ENCODE results near the gene RBBP7.
A peak's percentile ranks its signal among the peaks of the same experiment; 100 is the strongest.

RBBP7 gene

DNA sequence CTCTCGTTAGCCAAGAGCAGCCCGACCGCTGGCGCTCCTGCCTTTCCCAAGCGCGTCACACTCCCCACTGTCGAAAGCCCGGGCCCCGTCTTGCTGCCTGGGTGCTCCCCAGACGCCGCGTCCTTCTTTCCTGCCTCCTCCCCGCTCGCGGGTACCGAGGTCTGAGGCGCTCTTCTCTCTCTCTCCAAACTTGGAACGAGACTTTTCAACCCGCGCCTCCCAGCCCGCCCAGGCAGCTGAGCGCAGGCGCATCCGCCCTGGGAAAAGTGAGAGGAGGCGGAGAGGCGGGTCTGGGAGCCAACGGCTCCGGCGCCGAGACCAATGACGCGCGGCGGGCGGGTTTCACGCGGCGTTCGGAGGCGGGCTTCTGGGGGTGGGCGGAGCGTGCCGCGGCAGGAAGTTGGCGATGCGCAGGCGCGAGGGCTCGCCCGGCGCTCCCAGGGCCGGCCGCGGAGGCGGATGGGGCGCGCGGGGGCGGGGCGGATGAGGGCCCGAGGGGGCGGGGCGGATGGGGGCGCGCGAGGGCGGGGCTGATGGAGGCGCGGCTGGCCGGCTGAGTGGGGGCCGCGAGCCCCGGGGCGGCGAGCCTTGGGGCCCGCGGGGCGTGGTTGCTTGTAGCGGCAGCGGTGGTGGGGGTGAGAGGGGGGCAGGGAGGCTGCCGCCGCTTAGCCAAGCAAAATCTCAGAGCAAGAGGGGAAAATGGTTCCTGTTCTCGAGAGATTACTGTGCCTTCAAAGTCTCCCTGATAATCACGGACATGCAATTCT, at the start of gene RBBP7:
TSS of gene RBBP7 (minus strand) at position 268 of the 767 bp plus-strand sequence. CDS start 309 bp downstream, outside the sequence.
- DNase-seq (ENCODE audit: low spot score): peak; percentile 99

- no peak for DNase-seq (ENCODE audit: low spot score)
Observed at GRCh38 chrX:16918979-16919378, 48.8 kb upstream of the RBBP7 start.

DNA sequence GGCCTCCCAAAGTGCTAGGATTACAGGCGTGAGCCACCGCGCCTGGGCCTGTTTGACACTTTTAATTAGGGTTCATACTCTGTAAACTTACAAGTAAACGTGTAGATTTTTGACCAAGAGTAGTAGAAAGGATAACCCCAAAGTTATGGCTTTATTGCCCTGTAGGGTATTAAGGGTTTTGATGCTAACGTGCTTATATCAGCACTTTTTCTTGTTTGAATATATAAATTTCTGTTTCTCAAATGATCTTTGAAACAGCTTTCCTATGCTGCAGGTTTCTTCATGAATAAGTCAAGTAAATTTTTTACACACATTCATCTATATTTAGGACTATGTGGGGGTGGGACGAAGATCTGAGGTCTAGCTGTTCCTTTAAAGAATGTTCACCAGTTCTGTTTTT, 47.0 kb upstream of the RBBP7 start:
- DNase-seq (ENCODE audit: low spot score): no peak

DNA sequence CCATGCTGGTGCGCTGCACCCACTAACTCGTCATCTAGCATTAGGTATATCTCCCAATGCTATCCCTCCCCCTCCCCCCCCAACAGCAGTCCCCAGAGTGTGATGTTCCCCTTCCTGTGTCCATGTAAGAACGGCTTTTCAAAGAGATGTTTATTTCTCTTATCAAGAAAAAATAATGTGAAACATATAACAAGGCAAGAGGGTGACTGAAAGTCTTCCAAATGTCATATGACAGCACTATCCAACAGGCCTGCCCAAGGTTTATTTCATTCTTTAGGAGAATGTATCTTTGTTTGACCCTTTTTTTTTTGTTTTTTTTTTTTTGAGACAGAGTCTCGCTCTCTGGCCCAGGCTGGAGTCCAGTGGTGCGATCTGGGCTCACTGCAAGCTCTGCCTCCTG, 46.4 kb upstream of the RBBP7 start:
- DNase-seq (ENCODE audit: low spot score): no peak

DNA sequence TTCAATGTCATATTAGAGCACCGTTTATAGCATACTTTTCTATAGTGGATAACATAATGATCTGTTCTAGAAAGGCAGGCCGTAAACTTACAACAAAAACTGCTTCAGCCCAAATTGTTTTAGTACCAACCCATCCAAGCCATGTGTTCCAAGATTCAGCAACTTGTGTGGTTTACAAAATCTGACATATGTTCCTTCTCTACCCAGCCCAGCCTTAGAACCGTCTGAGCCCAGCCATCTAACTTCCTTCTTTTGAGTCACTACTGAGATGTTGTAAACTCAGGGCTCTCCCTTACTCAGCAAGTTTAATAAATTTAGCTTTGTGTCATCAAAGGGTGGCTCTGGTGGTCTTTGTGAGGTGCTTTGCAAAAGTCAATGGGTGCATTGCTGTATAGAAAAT, 43.9 kb upstream of the RBBP7 start:
- no peak for DNase-seq (ENCODE audit: low spot score)

- no peak for DNase-seq (ENCODE audit: low spot score)
Observed at GRCh38 chrX:16910376-16910775, 40.2 kb upstream of the RBBP7 start.

DNA sequence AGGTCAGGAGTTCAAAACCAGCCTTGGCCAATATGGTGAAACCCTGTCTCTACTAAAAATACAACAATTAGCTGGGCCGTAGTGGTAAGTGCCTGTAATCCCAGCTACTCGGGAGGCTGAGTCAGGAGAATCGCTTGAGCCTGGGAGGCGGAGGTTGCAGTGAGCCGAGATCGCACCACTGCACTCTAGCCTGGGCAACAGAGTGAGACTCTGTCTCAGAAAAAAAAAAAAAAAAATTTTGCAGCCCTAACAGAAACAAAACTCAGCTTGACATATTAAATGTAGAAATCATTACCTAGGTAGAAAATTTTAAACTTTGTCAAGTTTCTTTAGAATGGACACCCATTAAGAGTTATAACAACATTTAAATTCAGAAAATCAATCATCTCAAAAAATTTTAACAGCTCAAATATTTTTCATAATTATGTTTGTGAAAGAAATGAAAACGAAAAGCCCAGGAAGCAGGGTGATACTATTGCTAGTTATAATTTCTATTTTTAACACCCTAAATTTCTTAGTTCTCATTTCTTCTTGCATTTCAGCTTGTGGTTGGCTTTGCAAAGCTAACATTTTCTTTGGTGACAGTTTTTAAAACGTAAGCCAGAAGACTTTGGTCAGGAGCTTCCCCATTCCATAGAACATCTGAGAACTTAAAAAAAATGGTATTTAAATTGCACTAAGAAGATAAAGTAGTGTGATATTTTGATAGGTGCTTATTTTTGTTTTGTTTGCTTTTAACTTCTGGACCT, 33.3 kb upstream of the RBBP7 start:
- no peak for DNase-seq (ENCODE audit: low spot score)

DNA sequence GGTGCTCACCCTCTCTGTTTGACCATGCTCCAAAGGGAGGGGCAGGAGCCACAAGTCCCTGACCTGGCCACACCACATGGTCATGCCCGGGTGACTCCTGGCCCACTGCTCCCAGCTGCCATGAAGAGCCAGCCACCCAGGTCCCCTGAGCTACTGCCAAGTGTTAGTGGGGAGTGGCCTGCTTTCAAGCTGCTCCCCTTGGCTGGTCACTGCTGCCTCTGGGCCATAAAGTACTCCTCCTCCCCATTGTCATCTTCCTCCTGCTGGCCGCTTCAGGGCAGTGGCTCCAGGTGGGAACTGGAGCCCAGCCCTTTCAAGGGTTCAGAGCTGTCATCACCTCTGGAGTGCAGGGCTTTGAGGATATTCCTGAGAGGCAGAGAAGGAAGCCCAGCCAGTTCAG, 27.3 kb upstream of the RBBP7 start:
- no peak for DNase-seq (ENCODE audit: low spot score)

DNA sequence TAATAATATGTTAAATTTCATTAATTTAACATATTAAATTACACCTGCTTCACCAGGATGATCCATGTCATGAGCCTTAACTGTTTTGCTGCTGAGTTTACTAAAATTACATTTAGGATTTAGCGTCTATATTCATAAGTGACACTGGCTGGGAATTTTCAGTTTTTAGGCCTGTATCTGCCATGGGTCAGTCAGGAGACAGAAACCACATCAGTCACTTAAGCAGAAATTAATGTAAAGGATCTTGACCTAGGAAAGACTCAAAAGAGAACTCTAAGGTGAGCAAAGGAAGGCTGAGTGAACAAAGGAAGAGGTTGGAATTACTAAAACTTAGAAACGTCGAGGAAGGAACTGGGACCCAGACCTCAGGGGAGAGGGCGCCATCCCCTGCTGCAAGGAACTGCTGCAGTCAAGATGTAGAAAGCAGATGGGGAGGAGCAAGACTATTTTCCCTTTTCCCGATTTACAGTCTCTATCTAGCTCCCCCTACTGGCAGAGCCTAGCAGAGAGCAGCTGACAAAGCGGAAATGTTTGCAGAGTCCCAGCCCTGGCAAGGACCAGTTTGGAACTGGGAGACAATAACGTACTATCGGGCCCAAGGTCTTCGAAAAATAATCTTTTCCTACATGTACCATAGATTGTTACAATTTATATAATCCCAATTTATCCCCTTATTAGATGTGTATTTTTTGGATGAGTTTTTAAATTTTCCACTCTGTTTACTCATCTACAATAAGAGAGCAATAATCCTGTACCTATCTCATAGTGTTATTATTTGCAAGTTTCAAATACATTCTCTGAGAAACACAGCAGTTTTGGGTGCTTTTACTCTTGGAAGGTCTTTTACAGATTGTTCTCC, 22.6 kb upstream of the RBBP7 start:
- DNase-seq (ENCODE audit: low spot score): peak; percentile 82

DNA sequence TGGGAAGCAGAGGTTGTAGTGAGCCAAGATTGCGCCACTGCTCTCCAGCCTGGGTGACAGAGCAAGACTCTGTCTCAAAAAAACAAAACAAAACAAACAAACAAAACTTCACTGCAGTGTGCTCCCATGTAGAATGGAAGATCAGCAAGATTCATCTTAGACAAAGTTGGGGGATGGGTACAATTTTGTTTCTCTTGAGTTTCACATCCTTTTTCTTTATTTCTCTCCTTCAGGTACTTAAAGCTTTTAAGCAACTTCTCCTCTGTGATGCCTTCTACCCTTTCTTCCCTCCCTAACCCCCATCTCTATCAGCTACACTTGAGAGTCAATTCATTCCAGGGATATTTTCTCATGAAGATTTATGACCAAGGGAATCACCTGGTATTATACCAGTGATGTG, 15.5 kb upstream of the RBBP7 start:
- DNase-seq (ENCODE audit: low spot score): no peak

DNA sequence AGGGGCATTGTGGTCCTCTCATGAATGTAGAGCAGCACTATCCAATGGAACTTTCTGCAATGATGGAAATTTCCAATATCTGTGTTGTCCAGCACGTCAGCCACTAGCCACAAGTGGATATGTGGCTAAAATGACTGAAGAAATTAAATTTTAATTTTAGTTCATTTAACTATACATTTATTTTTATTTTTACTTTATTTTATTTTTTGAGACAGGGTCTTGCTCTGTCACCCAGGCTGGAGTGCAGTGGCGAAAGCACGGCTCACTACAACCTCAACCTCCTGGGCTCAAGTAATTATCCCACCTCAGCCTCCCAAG, 13.3 kb upstream of the RBBP7 start:
- DNase-seq (ENCODE audit: low spot score): no peak

GRCh38 chrX:16882702-16883486, 12.7 kb upstream of the RBBP7 start:
- peak; percentile 74 for DNase-seq (ENCODE audit: low spot score)

DNA sequence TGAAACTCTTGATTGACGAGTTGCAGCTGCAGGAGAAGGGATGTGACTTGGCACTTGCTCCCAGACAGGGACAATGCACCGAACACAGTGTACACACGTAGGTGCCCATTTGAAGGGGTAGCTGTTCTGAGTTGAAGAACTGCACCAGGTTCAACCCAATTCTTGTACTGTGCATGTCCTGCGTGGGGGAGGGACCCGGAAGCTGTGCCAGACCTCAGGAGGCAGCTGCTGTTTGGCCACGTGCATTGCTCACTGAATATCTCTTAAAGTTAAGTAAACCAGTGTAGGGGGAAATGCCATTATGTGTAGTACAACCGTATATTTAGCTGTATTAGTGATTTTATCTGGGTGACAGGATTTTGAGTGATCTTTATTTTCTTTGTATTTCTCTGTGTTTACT, 12.0 kb upstream of the RBBP7 start:
- DNase-seq (ENCODE audit: low spot score): no peak

- no peak for DNase-seq (ENCODE audit: low spot score)
Observed at GRCh38 chrX:16876696-16877095, 6.5 kb upstream of the RBBP7 start.

DNA sequence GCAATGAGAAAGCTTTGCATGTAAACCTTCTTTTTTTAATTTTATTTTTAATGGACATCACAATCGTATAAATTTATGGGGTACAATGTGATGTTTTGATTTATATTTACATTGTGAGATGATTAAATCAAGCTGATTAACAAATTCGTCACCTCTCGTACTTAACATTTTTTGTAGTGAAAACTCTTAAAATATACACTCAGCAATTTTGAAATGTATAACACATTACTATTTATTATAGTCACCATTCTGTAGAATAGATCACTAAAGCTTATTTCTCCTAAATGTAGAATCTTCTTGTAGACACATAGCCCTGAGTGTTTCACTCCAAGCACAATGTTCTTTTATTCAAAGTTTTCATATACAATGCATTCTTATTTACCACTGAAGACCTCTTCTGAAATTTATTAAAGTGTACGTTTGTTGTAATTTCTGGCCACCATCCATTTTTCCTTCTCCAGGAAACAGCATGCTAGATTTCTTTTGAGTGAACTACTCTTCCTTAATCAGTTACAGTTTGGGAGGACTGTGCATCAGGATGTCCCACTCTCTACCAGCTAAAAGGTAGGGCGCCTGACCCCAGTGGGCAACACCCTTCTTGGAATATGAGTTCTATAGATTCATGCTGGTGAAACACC, 4.4 kb upstream of the RBBP7 start:
- no peak for DNase-seq (ENCODE audit: low spot score)

DNA sequence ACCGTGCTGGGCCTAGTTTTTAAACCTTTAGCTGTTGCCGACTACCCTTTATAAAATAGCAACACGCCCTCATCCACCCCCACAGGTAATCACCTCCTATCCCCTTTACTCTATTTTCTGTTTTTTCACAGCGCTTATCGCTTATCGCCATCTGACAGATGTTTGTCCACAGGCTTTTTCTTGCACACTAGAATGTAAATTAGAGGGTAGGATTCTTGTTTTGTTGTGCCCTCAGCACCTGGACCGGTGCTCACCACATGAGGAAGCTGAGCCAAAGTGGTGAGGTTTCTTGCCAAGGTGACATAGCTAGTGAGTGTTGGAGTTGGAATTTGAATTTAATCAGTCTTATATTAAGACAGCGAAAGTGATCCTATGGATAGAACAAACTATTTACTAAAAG, 2.9 kb upstream of the RBBP7 start:
- DNase-seq (ENCODE audit: low spot score): no peak

DNA sequence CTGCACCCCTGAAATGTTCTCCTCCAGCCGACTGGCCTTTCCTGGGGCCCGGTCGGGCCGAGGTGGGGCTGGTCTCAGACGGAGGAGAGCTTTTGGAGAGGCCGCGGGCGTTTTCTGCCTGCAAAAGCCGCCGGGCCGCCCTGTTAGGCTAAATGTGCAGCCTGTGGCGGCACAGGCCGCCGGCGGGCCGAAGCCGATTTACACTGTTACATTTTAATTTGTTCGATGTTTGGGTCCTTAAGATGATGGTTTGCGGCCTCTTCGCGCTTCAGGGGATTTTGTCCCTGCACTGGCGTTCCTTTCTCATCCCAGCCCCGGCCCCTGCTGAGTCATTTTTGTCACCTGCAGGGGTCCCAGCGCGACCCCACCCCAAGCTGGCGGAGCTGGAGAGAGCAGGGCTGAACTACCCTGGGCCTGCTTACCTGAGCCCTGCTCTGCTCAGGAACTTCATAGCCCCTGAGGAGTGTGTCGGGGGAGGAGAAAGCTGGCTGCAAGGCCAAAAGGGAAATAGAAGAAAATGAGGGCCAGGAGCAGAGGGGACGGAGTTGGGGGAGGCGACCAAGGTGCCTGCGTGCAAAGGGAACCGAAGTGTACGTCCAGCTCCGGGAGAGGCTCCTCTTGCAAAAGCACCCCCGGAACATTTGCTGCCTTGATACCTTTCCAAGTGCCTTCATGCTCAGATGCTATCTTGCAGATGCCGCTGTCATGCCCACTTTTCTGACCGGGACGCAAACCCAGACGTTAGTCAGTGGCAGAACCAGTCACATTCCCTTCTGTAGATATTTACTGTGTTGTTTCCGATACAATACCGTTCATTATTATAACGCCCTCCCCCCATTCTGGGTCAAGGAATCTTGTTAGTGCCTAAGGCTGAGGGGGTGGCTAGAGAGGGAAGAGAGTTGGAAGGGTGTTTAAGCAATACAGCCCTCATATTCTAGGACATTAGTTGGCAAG, 977 bp upstream of the RBBP7 start:
- DNase-seq (ENCODE audit: low spot score): peak; percentile 88

- DNase-seq (ENCODE audit: low spot score): no peak
Observed at GRCh38 chrX:16869393-16870094, 618 bp downstream of the RBBP7 start.

DNA sequence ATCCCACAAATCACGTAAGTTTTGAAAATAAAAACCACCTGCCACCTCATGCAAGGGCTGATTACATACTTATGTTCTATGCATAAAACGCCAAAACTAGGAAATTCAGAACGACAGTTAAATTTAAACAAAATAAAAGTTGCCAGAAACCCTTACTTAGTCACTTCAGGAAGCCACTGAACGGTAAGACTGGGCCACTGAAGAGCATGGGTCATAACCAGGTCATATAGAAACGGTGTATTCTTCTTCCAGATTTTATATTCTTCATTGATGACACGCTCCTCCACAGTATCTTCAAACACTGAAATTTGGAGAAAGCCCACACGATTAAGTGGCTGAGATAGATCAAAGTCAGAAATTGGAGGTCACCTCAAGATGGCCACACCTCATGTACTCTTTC, 1.2 kb downstream of the RBBP7 start:
- DNase-seq (ENCODE audit: low spot score): no peak

DNA sequence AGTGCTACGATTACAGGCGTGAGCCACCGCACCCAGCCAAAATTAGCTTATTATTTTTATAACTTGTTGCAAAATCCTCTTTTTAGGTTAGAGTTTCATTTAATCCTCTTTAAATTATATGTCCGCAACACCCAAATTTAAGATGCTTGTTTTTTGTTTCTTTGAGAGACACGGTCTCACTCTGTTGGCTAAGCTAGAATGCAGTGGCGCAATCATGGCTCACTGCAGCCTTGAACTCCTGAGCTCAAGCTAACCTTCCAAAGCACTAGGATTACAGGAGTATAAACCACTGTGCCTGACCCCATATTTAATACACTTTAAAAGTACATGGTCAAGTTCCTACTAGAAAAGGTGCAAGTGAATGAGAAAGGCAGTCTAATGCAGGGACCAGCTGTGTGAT, 2.2 kb downstream of the RBBP7 start:
- no peak for DNase-seq (ENCODE audit: low spot score)
